ENCODE results near the gene SRPX. TPM values are rescaled to one million over a fixed set of nuclear protein-coding genes. Genes with fewer than 3 reads are reported as not detected.

SRPX gene
- polyA plus RNA-seq, 3 donors from 2014 or later: not detected

GRCh38 chrX:38106991-38107655, 113.5 kb downstream of the SRPX start:
- no peak for DNase-seq
- H3K9me3 Mint-ChIP-seq: peaks cover 0 to 2% (median 0%) of the 10 kb centered on the region in 6 donors
- H3K4me1 Mint-ChIP-seq: peaks cover 6 to 28% of the 10 kb centered on the region in 2 donors
- H3K27me3 Mint-ChIP-seq (ENCODE audit: low read depth in 3 of 3): peaks cover 0 to under 1% (median 0%) of the 10 kb centered on the region in 3 donors
- no peaks in the 10 kb centered on the region for H3K36me3 Mint-ChIP-seq
- no peak overlapping the region for H3K27ac Mint-ChIP-seq
- no peak overlapping the region for H3K4me3 Mint-ChIP-seq

DNA sequence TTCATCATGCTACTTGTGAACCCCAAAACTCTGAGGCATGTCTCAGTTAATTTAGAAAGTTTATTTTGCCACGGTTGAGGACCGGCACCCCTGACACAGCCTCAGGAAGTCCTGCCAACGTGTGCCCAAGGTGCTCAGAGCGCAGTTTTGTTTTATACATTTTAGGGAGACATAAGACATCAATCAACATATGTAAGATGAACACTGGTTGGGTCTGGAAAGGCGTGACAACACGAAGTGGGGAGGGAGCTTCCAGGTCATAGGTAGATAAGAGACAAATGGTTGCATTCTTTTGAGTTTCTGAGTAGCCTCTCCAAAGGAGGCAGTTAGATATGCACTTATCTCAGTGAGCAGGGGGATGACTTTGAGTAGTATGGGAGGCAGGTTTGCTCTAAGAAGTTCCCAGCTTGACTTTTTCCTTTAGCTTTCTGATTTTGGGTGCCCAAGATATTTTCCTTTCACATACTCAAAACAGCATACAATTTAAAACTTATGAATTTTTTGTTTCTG, 115.4 kb downstream of the SRPX start:
- Mint-ChIP-seq H3K27ac (no peak overlapping the region), H3K27me3 (ENCODE audit: low read depth in 3 of 3) (no peaks in the 10 kb centered on the region), H3K4me3 (no peak overlapping the region), H3K9me3 (peaks cover 0 to 4% (median 0%) of the 10 kb centered on the region in 6 donors), H3K4me1 (peaks cover 6 to 28% of the 10 kb centered on the region in 2 donors), H3K36me3 (no peaks in the 10 kb centered on the region)
- no peak for DNase-seq

GRCh38 chrX:38103857-38104812, 116.5 kb downstream of the SRPX start:
- Mint-ChIP-seq H3K27ac (peak overlapping the region in 5 of 6 donors; percentile 18 to 63 (median 40)), H3K36me3 (no peaks in the 10 kb centered on the region), H3K9me3 (peaks cover 0 to 5% (median 2%) of the 10 kb centered on the region in 6 donors), H3K4me1 (peaks cover 6 to 28% of the 10 kb centered on the region in 2 donors), H3K4me3 (peak overlapping the region in 2 of 5 donors; percentile 23 to 49), H3K27me3 (ENCODE audit: low read depth in 3 of 3) (no peaks in the 10 kb centered on the region)
- DNase-seq: peak in 1 of 3 donors; percentile 14

DNA sequence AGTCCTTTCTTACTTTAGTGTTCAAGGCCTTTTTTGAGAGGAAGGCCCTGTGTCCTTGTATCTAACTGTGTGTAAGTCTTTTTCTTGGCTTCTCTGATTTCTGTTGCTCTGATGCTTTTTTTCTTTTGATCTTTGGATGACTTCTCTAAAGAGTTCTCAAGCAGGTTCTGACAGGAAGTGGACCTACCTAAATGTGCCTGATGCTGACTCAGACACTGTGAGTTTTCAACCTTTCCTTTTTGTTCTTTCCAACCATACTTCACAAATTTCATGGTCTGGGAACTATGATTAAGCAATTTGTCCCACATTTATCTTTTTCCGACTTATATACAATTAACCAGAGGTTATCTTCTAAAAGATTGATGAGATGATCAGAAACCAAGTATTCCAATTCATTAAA, 117.8 kb downstream of the SRPX start:
- peaks cover 6 to 28% of the 10 kb centered on the region in 2 donors for H3K4me1 Mint-ChIP-seq
- H3K4me3 Mint-ChIP-seq: no peak overlapping the region
- H3K9me3 Mint-ChIP-seq: peaks cover 0 to 14% (median 5%) of the 10 kb centered on the region in 6 donors
- DNase-seq: no peak
- no peaks in the 10 kb centered on the region for H3K36me3 Mint-ChIP-seq
- no peaks in the 10 kb centered on the region for H3K27me3 Mint-ChIP-seq (ENCODE audit: low read depth in 3 of 3)
- H3K27ac Mint-ChIP-seq: no peak overlapping the region

DNA sequence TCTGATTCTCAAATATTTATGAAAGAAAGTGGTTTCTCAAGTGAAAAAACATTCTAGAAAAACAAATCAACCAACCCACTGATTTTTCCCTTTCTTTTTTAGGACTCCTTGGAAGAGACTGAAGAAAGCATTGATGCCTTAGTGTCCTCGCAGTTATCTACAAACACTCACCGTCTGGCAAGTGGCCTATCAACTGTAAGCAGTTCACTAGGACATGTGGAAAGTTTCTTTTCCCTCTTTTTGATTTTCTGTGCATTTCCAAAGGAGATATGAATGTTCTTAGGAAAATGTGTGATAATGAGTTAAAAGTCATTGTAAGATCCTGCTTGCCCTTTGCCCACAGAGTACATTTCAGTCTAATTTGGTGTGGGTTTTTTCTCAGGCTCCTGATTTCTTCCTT, 118.4 kb downstream of the SRPX start:
- H3K4me3 Mint-ChIP-seq: no peak overlapping the region
- DNase-seq: no peak
- peaks cover 0 to 14% (median 5%) of the 10 kb centered on the region in 6 donors for H3K9me3 Mint-ChIP-seq
- peaks cover 6 to 28% of the 10 kb centered on the region in 2 donors for H3K4me1 Mint-ChIP-seq
- H3K27me3 Mint-ChIP-seq (ENCODE audit: low read depth in 3 of 3): no peaks in the 10 kb centered on the region
- no peak overlapping the region for H3K27ac Mint-ChIP-seq
- H3K36me3 Mint-ChIP-seq: no peaks in the 10 kb centered on the region

DNA sequence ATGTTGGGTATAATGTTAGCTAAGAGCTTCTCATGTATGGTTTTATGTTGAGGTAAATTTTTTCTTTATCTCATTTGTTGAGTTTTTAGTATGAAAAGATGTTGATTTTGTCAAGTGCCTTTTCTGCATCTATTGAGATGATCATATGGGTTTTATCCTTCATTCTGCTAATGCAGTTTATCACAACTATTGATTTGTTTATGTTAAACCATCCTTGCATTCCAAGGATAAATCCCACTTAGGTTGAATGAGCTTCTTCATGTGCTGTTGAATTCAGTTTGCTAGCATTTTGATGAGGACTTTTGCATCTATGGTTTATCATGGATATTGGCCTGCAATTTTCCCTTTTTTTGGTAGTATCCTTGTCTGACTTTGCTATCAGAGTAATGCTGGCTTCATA, 121.0 kb downstream of the SRPX start:
- Mint-ChIP-seq H3K4me1 (peaks cover 6 to 22% of the 10 kb centered on the region in 2 donors), H3K27ac (no peak overlapping the region), H3K4me3 (no peak overlapping the region), H3K27me3 (ENCODE audit: low read depth in 3 of 3) (peaks cover 0 to 4% (median 0%) of the 10 kb centered on the region in 3 donors), H3K9me3 (peaks cover 0 to 14% (median 6%) of the 10 kb centered on the region in 6 donors), H3K36me3 (no peaks in the 10 kb centered on the region)
- no peak for DNase-seq

Other genes starting within 250 kb of the SRPX start
- not detected for gene SYTL5, start 214.3 kb downstream of the SRPX start, polyA plus RNA-seq
- gene RPGR, start 106.6 kb upstream of the SRPX start, polyA plus RNA-seq: 1 to 10 TPM; 4.2 to 7.2 (median 4.4) TPM
- gene OTC, start 131.7 kb upstream of the SRPX start, polyA plus RNA-seq: not detected

Measured in immature natural killer cell (primary cell).